Activated CD4-positive, alpha-beta T cell treated with anti-CD3 and anti-CD28 coated beads, Interleukin-2, amount 10 ng/mL, durations not matched to agents 24 days and 14 days (primary cell): Measurements from ENCODE around the gene AOPEP. TPM values are rescaled to one million over a fixed set of nuclear protein-coding genes. Genes with fewer than 3 reads are reported as not detected.
"Not testable (repeated sequence)": the region's sequence is repeated elsewhere in the genome, so short reads cannot be mapped to it uniquely, and the experiment has no call there.

ENCODE experiments used
- DNase-seq: peaks from one replicate; pipeline ENCODE4 v3.0.0; 2022
- H3K27ac Mint-ChIP-seq: one replicate; pipeline ENCODE4 v1.8.0; 2022; ENCODE audit warnings: mild to moderate bottlenecking, mixed read lengths
- H3K27me3 Mint-ChIP-seq: one replicate; pipeline ENCODE4 v1.8.0; 2022; ENCODE audit warnings: mixed read lengths
- H3K36me3 Mint-ChIP-seq: one replicate; pipeline ENCODE4 v1.8.0; 2022; ENCODE audit warnings: low read depth, mild to moderate bottlenecking, mixed read lengths
- H3K4me1 Mint-ChIP-seq: one replicate; pipeline ENCODE4 v1.8.0; 2021; ENCODE audit warnings: mixed read lengths
- H3K4me3 Mint-ChIP-seq: one replicate; pipeline ENCODE4 v1.8.0; 2022; ENCODE audit warnings: mild to moderate bottlenecking, moderate library complexity, mixed read lengths
- H3K9me3 Mint-ChIP-seq: one replicate; pipeline ENCODE4 v1.8.0; 2021; ENCODE audit warnings: mixed read lengths
- intact Hi-C: fragments of 100-400 bp; cut with micrococcal nuclease; formaldehyde crosslinking; loops from one replicate; pipeline ENCODE4 v1.15.1; 2023
- total RNA-seq: library from RNA; stranded (reverse); gene quantifications from 2 replicates; pipeline ENCODE4 v1.2.3, GENCODE V29; 2022

AOPEP gene
- total RNA-seq, 1 donor from 2014 or later: 20.7 TPM

DNA sequence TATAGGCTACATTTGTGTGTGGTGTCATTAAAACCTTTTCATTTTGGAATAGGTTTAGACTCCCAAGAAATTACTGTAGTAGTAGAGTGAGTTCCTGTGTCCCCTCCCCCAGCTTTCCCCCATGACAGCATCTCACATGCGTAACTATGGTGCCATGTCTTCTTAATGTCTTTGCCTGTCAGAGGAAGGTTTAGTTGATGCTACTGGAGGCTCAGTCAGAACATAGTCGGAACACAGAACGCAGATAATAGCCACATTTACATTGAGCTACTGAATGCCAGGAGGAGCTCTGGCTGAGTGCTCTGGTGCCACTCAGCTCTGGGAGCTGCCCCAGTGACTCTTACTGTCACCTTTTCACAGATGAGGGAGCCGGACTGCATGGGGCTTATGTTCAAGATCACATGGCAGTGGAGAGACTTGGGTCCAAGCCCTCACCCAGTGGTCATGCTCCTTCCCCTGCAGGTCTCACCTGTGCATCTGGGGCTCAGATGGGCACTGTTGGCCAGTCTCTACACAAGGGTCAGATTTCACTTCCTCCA is 223.6 kb downstream of the AOPEP start:
- intact Hi-C loops: loop anchor here (5.0 kb wide), 2 partner anchors 43 to 57 kb away; no protein-coding TSS in a partner anchor
- Mint-ChIP-seq H3K4me3 (no peak overlapping the region), H3K36me3 (no peaks in the 10 kb centered on the region), H3K4me1 (peaks cover 37% of the 10 kb centered on the region), H3K9me3 (no peaks in the 10 kb centered on the region), H3K27me3 (no peaks in the 10 kb centered on the region), H3K27ac (no peak overlapping the region)
- no peak for DNase-seq

DNA sequence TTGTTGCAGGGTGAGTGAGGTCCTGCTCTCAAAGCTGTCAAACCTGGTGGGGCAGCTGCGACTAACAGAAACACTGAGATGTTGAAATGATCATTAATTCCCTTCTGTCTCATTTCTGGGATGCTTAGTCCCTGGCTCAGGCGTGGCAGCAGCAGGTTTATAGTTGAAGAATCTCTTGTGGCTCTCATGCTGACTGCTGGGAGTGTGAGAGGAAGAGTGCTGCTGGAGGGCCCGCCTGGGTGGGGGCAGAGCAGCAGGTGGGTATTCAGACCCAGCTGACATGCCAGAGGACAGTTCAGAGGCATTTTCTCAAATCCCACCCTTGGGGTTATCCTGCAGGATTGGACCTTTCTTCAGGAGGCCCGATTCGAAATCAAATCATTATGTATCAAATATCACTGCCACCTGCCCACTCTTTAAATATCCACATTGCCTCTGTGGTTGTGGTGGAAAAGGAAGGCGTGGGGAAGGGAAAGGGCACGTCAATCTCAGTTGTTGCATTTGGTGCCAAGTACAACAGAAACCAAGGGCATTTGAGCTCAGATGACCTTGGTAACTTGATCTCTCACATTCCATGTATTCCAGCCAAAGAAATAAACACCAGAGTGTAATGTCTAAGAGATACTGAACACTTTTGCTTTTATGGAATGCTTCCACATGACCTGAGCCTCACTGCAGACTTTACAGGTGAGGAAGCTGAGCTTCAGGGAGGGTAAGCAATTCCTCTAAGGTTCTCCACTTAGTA is 224.3 kb downstream of the AOPEP start:
- Mint-ChIP-seq H3K4me1 (peaks cover 35% of the 10 kb centered on the region), H3K9me3 (no peaks in the 10 kb centered on the region), H3K36me3 (peaks cover 3% of the 10 kb centered on the region), H3K27me3 (no peaks in the 10 kb centered on the region), H3K27ac (no peak overlapping the region), H3K4me3 (peak overlapping the region; percentile 20)
- no peak for DNase-seq
- intact Hi-C loops: loop anchor here (5.0 kb wide), 2 partner anchors 43 to 57 kb away; no protein-coding TSS in a partner anchor

DNA sequence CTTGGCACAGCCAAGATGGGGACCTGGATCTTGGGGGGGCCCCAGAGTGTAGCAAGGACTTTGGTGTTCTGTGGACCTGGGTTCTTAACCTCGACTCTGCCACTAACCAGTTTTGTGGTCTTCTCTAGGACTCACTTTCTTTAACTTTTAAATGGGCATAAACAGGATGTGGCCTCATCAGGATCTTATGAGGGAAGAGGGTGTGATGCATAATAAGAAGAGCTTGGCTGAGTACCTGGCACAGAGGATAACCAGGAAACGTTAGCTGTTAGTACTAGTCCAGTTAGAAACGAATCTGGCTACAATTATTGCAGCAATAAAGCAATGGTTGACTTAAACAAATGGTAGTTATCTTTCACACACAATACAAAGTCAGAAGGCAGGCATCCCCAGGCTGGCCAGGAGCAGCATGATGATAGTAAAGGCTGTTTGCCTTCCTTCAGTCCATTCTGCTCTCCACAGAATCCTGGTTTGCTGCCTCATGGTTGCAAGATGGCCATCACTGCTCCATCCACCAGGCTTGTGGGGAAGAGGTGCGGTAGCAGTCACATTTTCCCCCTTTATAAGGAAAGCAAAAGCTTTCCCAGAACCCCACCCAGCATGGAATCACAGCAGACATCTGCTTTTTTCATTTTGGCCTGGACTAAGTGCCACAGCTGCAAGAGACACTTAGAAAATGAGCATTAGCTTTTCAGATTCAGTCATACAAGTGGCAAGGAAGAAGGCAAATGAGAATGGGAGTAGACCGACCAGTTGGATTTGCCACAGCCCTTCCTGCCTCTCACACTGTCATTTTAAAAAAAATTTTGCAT is 225.0 kb downstream of the AOPEP start:
- peaks cover 8% of the 10 kb centered on the region for H3K36me3 Mint-ChIP-seq
- peak overlapping the region; percentile 63 for H3K4me3 Mint-ChIP-seq
- H3K9me3 Mint-ChIP-seq: no peaks in the 10 kb centered on the region
- DNase-seq: peak; percentile 64
- no peaks in the 10 kb centered on the region for H3K27me3 Mint-ChIP-seq
- intact Hi-C loops: loop anchor here (5.0 kb wide), 2 partner anchors 44 to 56 kb away; no protein-coding TSS in a partner anchor
- peaks cover 35% of the 10 kb centered on the region for H3K4me1 Mint-ChIP-seq
- peak overlapping the region; percentile 41 for H3K27ac Mint-ChIP-seq

DNA sequence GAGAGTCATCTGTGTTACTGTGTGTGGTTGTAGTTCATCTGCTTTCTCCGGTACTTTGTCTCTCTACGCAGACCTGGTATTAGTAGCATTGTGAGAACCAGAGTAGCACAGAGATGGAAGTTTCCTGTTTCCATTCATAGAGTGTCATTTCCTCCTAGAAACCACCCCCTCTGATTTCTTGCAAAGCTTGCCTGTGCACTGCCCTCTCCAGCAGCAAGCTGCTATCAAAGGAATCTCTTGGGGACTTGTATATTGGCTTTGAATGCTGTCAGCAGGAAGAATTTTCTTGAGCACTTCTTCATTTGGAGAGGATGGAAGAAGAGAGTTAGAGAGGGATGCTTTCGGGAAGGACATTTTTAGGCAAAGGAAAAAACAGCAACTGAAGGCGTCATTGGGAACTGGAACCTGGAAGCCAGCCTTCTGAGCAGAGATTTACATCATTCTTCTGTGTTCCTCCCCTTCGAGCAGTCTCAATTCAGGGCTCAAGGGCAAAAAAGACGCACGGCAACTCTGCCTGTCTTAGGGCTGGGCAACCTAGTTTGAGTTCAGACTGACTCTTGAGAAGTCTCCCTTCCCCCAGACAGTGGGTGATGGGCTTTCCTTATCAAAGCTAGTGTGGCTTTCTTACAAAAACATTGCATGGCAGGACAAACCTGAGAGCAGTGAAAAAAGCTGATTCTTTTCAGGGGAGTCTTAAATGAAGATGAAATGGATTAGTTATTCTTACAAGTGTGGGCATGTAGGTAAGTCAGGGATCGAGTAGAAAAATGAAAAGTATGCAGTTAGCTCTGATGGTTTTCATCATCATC is 226.3 kb downstream of the AOPEP start:
- no peaks in the 10 kb centered on the region for H3K9me3 Mint-ChIP-seq
- H3K27ac Mint-ChIP-seq: peak overlapping the region; percentile 65
- H3K36me3 Mint-ChIP-seq: peaks cover 8% of the 10 kb centered on the region
- peak; percentile 77 for DNase-seq
- peak overlapping the region; percentile 63 for H3K4me3 Mint-ChIP-seq
- intact Hi-C loops: loop anchor here (5.0 kb wide), 2 partner anchors 45 to 55 kb away; no protein-coding TSS in a partner anchor
- peaks cover 35% of the 10 kb centered on the region for H3K4me1 Mint-ChIP-seq
- no peaks in the 10 kb centered on the region for H3K27me3 Mint-ChIP-seq

DNA sequence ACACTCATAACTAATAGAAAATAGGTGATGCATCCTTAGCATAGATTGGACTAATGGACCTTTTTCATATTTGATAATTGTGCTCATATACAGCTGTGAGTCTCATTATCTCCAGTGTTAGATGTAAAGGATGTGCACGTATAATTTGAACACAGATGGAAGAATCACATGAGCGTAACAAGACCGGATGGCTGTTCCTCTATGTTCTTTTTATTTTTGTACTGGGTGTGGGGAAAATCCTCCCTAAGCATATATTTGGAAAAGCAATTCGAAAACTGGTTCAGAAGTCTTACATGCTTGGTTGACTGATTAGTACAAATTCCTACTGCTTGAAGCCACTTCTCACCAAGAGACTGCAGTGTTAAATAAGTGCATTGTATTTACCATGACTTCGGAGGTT is 230.2 kb downstream of the AOPEP start:
- intact Hi-C loops: no loop called here
- DNase-seq: no peak
- Mint-ChIP-seq H3K4me1 (peaks cover 15% of the 10 kb centered on the region), H3K27me3 (peaks cover 1% of the 10 kb centered on the region), H3K36me3 (peaks cover 8% of the 10 kb centered on the region), H3K27ac (no peak overlapping the region), H3K9me3 (no peaks in the 10 kb centered on the region), H3K4me3 (no peak overlapping the region)

DNA sequence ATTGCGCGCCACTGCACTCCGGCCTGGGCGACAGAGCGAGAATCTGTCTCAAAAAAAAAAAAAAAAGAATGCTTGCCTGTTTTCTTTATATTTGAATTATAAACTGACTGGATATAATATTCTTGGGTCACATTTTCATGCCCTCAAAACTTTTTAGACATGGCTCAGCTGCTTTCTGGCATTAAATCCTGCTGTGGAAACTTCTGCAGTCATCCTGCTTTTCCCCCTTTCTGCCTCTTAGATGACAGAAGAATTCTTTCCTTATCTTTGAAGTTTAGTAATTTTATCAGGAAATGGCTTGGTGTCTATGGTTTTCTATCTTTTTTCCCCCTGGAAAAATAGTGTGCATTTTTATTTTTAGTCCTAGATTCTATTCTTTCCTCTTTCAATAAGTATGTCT is 234.5 kb downstream of the AOPEP start:
- Mint-ChIP-seq H3K27me3 (peaks cover 2% of the 10 kb centered on the region), H3K9me3 (no peaks in the 10 kb centered on the region), H3K36me3 (peaks cover 5% of the 10 kb centered on the region), H3K27ac (no peak overlapping the region), H3K4me1 (no peaks in the 10 kb centered on the region), H3K4me3 (no peak overlapping the region)
- no peak for DNase-seq
- intact Hi-C loops: no loop called here

DNA sequence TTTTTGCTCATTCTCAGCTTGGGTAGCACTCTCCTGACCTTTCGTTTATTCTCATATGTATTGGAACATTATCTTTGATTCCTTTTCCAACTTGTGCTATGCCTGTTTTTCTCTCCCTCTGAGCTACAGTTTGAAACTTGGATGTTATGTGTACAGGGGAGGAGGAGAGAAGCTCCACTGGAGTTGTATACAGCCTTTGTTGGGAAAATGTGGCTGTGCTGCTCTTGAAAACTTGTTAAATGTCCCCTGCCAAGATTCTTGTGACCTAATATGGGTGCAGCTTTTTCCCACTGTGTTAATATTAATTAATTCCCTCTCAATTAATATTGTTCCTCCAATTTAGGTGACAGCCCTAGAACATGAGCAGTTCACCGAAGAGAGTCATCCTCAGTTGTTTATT is 235.4 kb downstream of the AOPEP start:
- H3K36me3 Mint-ChIP-seq: no peaks in the 10 kb centered on the region

DNA sequence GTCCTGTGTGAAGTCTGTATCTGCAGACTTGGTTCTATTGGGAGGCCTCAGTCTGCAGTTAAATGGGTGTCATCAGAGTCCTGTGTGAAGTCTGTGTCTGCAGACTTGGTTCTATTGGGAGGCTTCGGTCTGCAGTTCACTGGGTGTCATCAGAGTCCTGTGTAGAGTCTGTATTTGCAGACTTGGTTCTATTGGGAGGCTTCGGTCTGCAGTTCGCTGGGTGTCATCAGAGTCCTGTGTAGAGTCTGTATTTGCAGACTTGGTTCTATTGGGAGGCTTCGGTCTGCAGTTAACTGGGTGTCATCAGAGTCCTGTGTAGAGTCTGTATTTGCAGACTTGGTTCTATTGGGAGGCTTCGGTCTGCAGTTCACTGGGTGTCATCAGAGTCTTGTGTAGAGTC is 239.1 kb downstream of the AOPEP start:
- H3K27ac Mint-ChIP-seq, H3K4me3 Mint-ChIP-seq, H3K9me3 Mint-ChIP-seq, DNase-seq, intact Hi-C loops, H3K27me3 Mint-ChIP-seq, H3K36me3 Mint-ChIP-seq, H3K4me1 Mint-ChIP-seq: not testable (repeated sequence)

More for the DNA sequence above, 235.4 kb downstream of the AOPEP start:
- H3K9me3 Mint-ChIP-seq: no peaks in the 10 kb centered on the region
- H3K4me3 Mint-ChIP-seq: no peak overlapping the region
- no peak overlapping the region for H3K27ac Mint-ChIP-seq
- peaks cover 2% of the 10 kb centered on the region for H3K27me3 Mint-ChIP-seq
- intact Hi-C loops: no loop called here
- H3K4me1 Mint-ChIP-seq: no peaks in the 10 kb centered on the region
- no peak for DNase-seq

DNA sequence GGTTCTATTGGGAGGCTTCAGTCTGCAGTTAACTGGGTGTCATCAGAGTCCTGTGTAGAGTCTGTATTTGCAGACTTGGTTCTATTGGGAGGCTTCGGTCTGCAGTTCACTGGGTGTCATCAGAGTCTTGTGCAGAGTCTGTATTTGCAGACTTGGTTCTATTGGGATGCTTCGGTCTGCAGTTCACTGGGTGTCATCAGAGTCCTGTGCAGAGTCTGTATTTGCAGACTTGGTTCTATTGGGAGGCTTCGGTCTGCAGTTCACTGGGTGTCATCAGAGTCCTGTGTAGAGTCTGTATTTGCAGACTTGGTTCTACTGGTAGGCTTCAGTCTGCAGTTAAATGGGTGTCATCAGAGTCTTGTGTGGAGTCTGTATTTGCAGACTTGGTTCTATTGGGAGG is 239.5 kb downstream of the AOPEP start:
- H3K27me3 Mint-ChIP-seq, intact Hi-C loops, DNase-seq, H3K27ac Mint-ChIP-seq, H3K9me3 Mint-ChIP-seq, H3K4me3 Mint-ChIP-seq, H3K36me3 Mint-ChIP-seq, H3K4me1 Mint-ChIP-seq: not testable (repeated sequence)

DNA sequence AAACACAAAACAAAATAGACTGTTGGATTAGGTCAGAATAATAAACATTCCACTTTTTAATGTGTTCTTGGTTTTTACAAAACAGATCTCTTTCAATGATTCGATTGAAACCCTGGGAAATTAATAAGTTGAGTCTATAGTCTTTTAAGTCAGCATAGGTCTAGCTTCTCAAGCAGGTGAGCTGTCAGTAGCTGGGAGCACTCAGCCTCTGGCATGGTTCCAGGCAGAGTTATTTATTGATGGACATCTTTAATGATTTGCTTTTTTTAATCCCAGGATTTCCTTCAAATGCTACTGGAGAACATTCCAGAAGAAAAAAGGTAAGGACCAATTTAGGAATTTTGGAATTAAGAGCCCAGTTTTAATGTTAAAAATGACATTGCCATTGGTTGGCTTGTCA is 241.0 kb downstream of the AOPEP start:
- H3K4me3 Mint-ChIP-seq: no peak overlapping the region
- intact Hi-C loops: no loop called here
- H3K27ac Mint-ChIP-seq: no peak overlapping the region
- peaks cover 2% of the 10 kb centered on the region for H3K36me3 Mint-ChIP-seq
- DNase-seq: no peak
- H3K4me1 Mint-ChIP-seq: no peaks in the 10 kb centered on the region
- H3K9me3 Mint-ChIP-seq: no peaks in the 10 kb centered on the region
- no peaks in the 10 kb centered on the region for H3K27me3 Mint-ChIP-seq

DNA sequence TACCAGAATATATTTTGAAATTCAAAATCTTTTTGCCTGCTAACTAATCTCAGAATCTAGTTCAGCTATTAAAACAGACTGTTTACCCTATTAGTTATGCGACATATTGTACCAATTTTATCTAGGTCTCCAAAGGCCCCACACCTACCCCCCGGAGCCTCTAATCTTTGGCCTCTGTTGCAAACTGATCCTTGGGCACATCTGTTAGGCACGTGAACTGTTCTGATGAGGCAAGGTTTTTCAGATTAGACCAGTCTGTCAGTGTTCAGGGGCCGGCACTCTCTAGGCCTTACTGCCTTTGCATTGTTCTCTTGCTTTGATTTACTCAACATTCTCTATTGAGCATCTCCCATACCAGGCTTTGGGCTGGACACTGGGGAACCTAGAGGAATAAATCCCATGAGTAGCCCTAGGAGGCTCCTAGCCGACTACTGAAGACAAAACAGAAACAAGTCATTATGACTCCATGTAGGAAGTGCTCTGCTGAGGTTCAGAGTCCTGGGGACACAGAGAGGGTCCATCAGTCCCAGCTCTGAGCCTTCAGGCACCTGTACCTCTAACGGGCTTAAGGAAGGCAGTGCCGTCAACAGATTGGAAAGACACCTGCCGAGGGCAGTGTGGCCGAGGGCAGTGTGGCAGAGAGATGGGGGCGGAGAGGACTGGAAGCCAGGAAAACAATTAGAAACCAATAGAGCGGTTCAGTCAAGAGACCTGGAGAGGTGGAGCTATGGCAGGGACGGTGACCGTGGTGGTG is 245.1 kb downstream of the AOPEP start:
- H3K4me1 Mint-ChIP-seq: no peaks in the 10 kb centered on the region
- H3K27ac Mint-ChIP-seq: no peak overlapping the region
- intact Hi-C loops: no loop called here
- no peaks in the 10 kb centered on the region for H3K27me3 Mint-ChIP-seq
- no peaks in the 10 kb centered on the region for H3K9me3 Mint-ChIP-seq
- H3K36me3 Mint-ChIP-seq: peaks cover 2% of the 10 kb centered on the region
- DNase-seq: no peak
- H3K4me3 Mint-ChIP-seq: no peak overlapping the region

DNA sequence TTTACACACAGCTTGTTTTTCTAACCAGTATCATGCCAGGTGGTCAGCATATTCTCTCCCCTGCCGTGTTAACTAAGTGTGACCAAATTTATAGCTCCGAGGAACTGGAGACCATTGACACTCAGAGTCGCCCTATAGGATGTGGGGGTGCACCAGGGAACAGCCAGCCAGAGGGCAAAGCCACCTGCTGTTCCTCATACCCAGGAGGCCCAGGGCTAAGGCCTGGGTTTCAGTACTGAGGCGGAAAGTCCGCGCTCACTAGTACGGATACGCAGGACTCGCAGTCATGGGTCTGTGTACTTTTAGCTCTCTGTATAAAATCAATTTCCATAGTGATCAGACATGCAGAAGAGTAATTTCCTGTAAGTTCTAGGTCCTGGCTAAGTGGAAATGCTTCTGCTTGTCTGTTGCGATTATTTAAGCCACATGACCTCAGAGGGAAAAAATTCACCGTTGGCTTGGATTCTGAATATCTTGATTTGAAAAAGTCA is 247.0 kb downstream of the AOPEP start:
- Mint-ChIP-seq H3K27ac (no peak overlapping the region), H3K4me1 (no peaks in the 10 kb centered on the region), H3K36me3 (no peaks in the 10 kb centered on the region), H3K4me3 (no peak overlapping the region), H3K27me3 (no peaks in the 10 kb centered on the region), H3K9me3 (no peaks in the 10 kb centered on the region)
- no peak for DNase-seq
- intact Hi-C loops: no loop called here
